Measurements from ENCODE around the gene BYSL. TPM values are rescaled to one million over a fixed set of nuclear protein-coding genes. Genes with fewer than 3 reads are reported as not detected.

Gene BYSL
- polyA plus RNA-seq, 1 donor from 2014 or later = 19.8 TPM

DNA sequence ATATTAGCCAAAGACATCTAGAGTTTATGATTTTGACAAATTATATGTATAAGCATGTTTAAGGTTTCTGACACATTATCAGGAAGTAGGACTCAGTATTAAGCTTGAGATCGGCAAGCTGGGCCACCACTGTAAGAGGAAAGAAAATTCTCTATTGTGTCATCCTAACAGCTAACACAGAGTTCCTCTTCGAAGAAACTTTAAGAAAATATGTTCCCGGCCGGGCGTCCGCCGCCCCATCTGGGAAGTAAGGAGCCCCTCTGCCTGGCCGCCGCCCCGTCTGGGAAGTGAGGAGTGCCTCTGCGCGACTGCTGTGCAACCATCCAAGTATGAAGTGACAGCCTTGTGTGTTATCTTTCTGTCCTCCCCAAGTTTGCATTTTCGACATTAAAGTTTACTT lies 49.2 kb upstream of the BYSL start:
- H4K20me1 ChIP-seq (ENCODE audit: insufficient read depth) = no peaks in the 10 kb centered on the region
- H3K4me2 ChIP-seq (ENCODE audit: low read length) = no peak overlapping the region
- H3K9me2 ChIP-seq (ENCODE audit: insufficient read depth, low read length) = no peaks in the 10 kb centered on the region
- H3K36me3 ChIP-seq (ENCODE audit: insufficient read depth, low read length) = no peaks in the 10 kb centered on the region
- H3K27me3 ChIP-seq (ENCODE audit: insufficient read depth, low read depth, low read length) = no peaks in the 10 kb centered on the region
- H3K79me2 ChIP-seq (replicated peaks; ENCODE audit: insufficient read depth, low read length) = peaks cover 10% of the 10 kb centered on the region
- TF ChIP-seq, protein P1, sequence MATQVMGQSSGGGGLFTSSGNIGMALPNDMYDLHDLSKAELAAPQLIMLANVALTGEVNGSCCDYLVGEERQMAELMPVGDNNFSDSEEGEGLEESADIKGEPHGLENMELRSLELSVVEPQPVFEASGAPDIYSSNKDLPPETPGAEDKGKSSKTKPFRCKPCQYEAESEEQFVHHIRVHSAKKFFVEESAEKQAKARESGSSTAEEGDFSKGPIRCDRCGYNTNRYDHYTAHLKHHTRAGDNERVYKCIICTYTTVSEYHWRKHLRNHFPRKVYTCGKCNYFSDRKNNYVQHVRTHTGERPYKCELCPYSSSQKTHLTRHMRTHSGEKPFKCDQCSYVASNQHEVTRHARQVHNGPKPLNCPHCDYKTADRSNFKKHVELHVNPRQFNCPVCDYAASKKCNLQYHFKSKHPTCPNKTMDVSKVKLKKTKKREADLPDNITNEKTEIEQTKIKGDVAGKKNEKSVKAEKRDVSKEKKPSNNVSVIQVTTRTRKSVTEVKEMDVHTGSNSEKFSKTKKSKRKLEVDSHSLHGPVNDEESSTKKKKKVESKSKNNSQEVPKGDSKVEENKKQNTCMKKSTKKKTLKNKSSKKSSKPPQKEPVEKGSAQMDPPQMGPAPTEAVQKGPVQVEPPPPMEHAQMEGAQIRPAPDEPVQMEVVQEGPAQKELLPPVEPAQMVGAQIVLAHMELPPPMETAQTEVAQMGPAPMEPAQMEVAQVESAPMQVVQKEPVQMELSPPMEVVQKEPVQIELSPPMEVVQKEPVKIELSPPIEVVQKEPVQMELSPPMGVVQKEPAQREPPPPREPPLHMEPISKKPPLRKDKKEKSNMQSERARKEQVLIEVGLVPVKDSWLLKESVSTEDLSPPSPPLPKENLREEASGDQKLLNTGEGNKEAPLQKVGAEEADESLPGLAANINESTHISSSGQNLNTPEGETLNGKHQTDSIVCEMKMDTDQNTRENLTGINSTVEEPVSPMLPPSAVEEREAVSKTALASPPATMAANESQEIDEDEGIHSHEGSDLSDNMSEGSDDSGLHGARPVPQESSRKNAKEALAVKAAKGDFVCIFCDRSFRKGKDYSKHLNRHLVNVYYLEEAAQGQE (IDR thresholded peaks at IDR 0.05; ENCODE audit: borderline replicate concordance) = no peak
- TF ChIP-seq EZH2 (IDR thresholded peaks at IDR 0.05; ENCODE audit: borderline replicate concordance, insufficient read depth, low read length, poor library complexity, severe bottlenecking) (no peak), MXI1 (conservative IDR thresholded peaks at IDR 0.05; ENCODE audit: poor library complexity, severe bottlenecking) (no peak), EP300 (conservative IDR thresholded peaks at IDR 0.05; ENCODE audit: poor library complexity, severe bottlenecking) (no peak), SMC3 (conservative IDR thresholded peaks at IDR 0.05; ENCODE audit: poor library complexity) (no peak), RAD21 (conservative IDR thresholded peaks at IDR 0.05) (no peak), CTCF (IDR thresholded peaks at IDR 0.05; ENCODE audit: poor library complexity, severe bottlenecking) (no peak), POLR2AphosphoS5 (IDR thresholded peaks at IDR 0.05) (no peak), TAF1 (IDR thresholded peaks at IDR 0.05; ENCODE audit: low read depth) (no peak)
- H2AFZ ChIP-seq (ENCODE audit: low read depth, low read length) = no peak overlapping the region
- no peak overlapping the region for H3K4me3 ChIP-seq (ENCODE audit: low read length)
- no peak overlapping the region for H3K9ac ChIP-seq (ENCODE audit: low read length)
- no peak overlapping the region for H3K27ac ChIP-seq (ENCODE audit: low read length)
- no peaks in the 10 kb centered on the region for H3K9me3 ChIP-seq (ENCODE audit: low read length)
- H3F3A ChIP-seq (ENCODE audit: insufficient read depth, low read length, poor library complexity, severe bottlenecking) = no peaks in the 10 kb centered on the region

- no peaks in the 10 kb centered on the region for H4K20me1 ChIP-seq (ENCODE audit: insufficient read depth)
- H3K27ac ChIP-seq (ENCODE audit: low read length) = no peak overlapping the region
- peaks cover 16% of the 10 kb centered on the region for H3K79me2 ChIP-seq (replicated peaks; ENCODE audit: insufficient read depth, low read length)
- H3K27me3 ChIP-seq (ENCODE audit: insufficient read depth, low read depth, low read length) = no peaks in the 10 kb centered on the region
- H3K9me2 ChIP-seq (ENCODE audit: insufficient read depth, low read length) = no peaks in the 10 kb centered on the region
- H2AFZ ChIP-seq (ENCODE audit: low read depth, low read length) = no peak overlapping the region
- H3K36me3 ChIP-seq (ENCODE audit: insufficient read depth, low read length) = no peaks in the 10 kb centered on the region
- TF ChIP-seq, protein P1 (IDR thresholded peaks at IDR 0.05; ENCODE audit: borderline replicate concordance) = no peak
- TF ChIP-seq POLR2AphosphoS5 (IDR thresholded peaks at IDR 0.05) = no peak
- TF ChIP-seq SMC3 (conservative IDR thresholded peaks at IDR 0.05; ENCODE audit: poor library complexity) = no peak
- TF ChIP-seq EP300 (conservative IDR thresholded peaks at IDR 0.05; ENCODE audit: poor library complexity, severe bottlenecking) = no peak
- TF ChIP-seq RAD21 (conservative IDR thresholded peaks at IDR 0.05) = no peak
- TF ChIP-seq EZH2 (IDR thresholded peaks at IDR 0.05; ENCODE audit: borderline replicate concordance, insufficient read depth, low read length, poor library complexity, severe bottlenecking) = no peak
- TF ChIP-seq MXI1 (conservative IDR thresholded peaks at IDR 0.05; ENCODE audit: poor library complexity, severe bottlenecking) = no peak
- TF ChIP-seq CTCF (IDR thresholded peaks at IDR 0.05; ENCODE audit: poor library complexity, severe bottlenecking) = no peak
- no peak for TF ChIP-seq TAF1 (IDR thresholded peaks at IDR 0.05; ENCODE audit: low read depth)
- H3K9ac ChIP-seq (ENCODE audit: low read length) = no peak overlapping the region
- no peaks in the 10 kb centered on the region for H3F3A ChIP-seq (ENCODE audit: insufficient read depth, low read length, poor library complexity, severe bottlenecking)
- H3K4me2 ChIP-seq (ENCODE audit: low read length) = no peak overlapping the region
- no peaks in the 10 kb centered on the region for H3K9me3 ChIP-seq (ENCODE audit: low read length)
- no peak overlapping the region for H3K4me3 ChIP-seq (ENCODE audit: low read length)
These were observed 46.6 kb upstream of the BYSL start for GRCh38 chr6:41874741-41875140.
